ENCODE measurements around the gene RIT2. TPM values are rescaled to one million over a fixed set of nuclear protein-coding genes. Genes with fewer than 3 reads are reported as not detected.

RIT2 gene
- total RNA-seq, 2 experiments from 2014 or later = not detected

GRCh38 chr18:42961298-42961697 is 154.2 kb downstream of the RIT2 start:
- Mint-ChIP-seq H3K27ac (no peak overlapping the region), H3K36me3 (ENCODE audit: low read depth) (no peaks in the 10 kb centered on the region), H3K4me1 (no peaks in the 10 kb centered on the region), H3K4me3 (no peak overlapping the region), H3K9me3 (peaks cover 5% of the 10 kb centered on the region), H3K27me3 (no peaks in the 10 kb centered on the region)
- DNase-seq = no peak
- ChIA-PET POLR2A (no interaction called here), CTCF (no interaction called here)

GRCh38 chr18:42959528-42959927 is 156.0 kb downstream of the RIT2 start:
- Mint-ChIP-seq H3K4me1 (no peaks in the 10 kb centered on the region), H3K36me3 (ENCODE audit: low read depth) (no peaks in the 10 kb centered on the region), H3K4me3 (no peak overlapping the region), H3K27me3 (no peaks in the 10 kb centered on the region), H3K27ac (no peak overlapping the region), H3K9me3 (peaks cover 7% of the 10 kb centered on the region)
- POLR2A ChIA-PET = no interaction called here
- CTCF ChIA-PET = no interaction called here
- DNase-seq = no peak

- H3K9me3 Mint-ChIP-seq = peaks cover 3% of the 10 kb centered on the region
- ChIA-PET CTCF (no interaction called here), POLR2A (no interaction called here)
- H3K27me3 Mint-ChIP-seq = no peaks in the 10 kb centered on the region
- H3K4me3 Mint-ChIP-seq = no peak overlapping the region
- no peaks in the 10 kb centered on the region for H3K4me1 Mint-ChIP-seq
- no peaks in the 10 kb centered on the region for H3K36me3 Mint-ChIP-seq (ENCODE audit: low read depth)
- no peak overlapping the region for H3K27ac Mint-ChIP-seq
- DNase-seq = no peak
Observed at GRCh38 chr18:42958353-42958752, 157.1 kb downstream of the RIT2 start.

- no peaks in the 10 kb centered on the region for H3K36me3 Mint-ChIP-seq (ENCODE audit: low read depth)
Observed at GRCh38 chr18:42956287-42956686, 159.2 kb downstream of the RIT2 start.

GRCh38 chr18:42954887-42955286 is 160.6 kb downstream of the RIT2 start:
- CTCF ChIA-PET = no interaction called here
- H3K9me3 Mint-ChIP-seq = peaks cover 3% of the 10 kb centered on the region
- POLR2A ChIA-PET = no interaction called here
- no peaks in the 10 kb centered on the region for H3K27me3 Mint-ChIP-seq
- H3K4me1 Mint-ChIP-seq = no peaks in the 10 kb centered on the region
- no peak overlapping the region for H3K4me3 Mint-ChIP-seq
- no peak overlapping the region for H3K27ac Mint-ChIP-seq
- H3K36me3 Mint-ChIP-seq (ENCODE audit: low read depth) = no peaks in the 10 kb centered on the region
- no peak for DNase-seq

More at GRCh38 chr18:42956287-42956686, 159.2 kb downstream of the RIT2 start:
- Mint-ChIP-seq H3K27me3 (no peaks in the 10 kb centered on the region), H3K27ac (no peak overlapping the region), H3K4me1 (no peaks in the 10 kb centered on the region), H3K4me3 (no peak overlapping the region), H3K9me3 (peaks cover 3% of the 10 kb centered on the region)
- ChIA-PET POLR2A (no interaction called here), CTCF (no interaction called here)
- DNase-seq = no peak

- ChIA-PET CTCF (no interaction called here), POLR2A (no interaction called here)
- DNase-seq = no peak
- Mint-ChIP-seq H3K27me3 (no peaks in the 10 kb centered on the region), H3K9me3 (peaks cover 3% of the 10 kb centered on the region), H3K36me3 (ENCODE audit: low read depth) (no peaks in the 10 kb centered on the region), H3K27ac (no peak overlapping the region), H3K4me3 (no peak overlapping the region), H3K4me1 (no peaks in the 10 kb centered on the region)
Observed at GRCh38 chr18:42953306-42953705, 162.2 kb downstream of the RIT2 start.

GRCh38 chr18:42950732-42951131 is 164.8 kb downstream of the RIT2 start:
- Mint-ChIP-seq H3K9me3 (peaks cover 7% of the 10 kb centered on the region), H3K4me1 (no peaks in the 10 kb centered on the region), H3K4me3 (no peak overlapping the region), H3K36me3 (ENCODE audit: low read depth) (no peaks in the 10 kb centered on the region), H3K27me3 (no peaks in the 10 kb centered on the region), H3K27ac (no peak overlapping the region)
- POLR2A ChIA-PET = no interaction called here
- CTCF ChIA-PET = no interaction called here
- no peak for DNase-seq

- Mint-ChIP-seq H3K9me3 (peaks cover 9% of the 10 kb centered on the region), H3K4me1 (no peaks in the 10 kb centered on the region), H3K36me3 (ENCODE audit: low read depth) (no peaks in the 10 kb centered on the region), H3K27me3 (no peaks in the 10 kb centered on the region), H3K4me3 (no peak overlapping the region), H3K27ac (no peak overlapping the region)
- CTCF ChIA-PET = no interaction called here
- POLR2A ChIA-PET = no interaction called here
- no peak for DNase-seq
Observed at GRCh38 chr18:42948831-42949230, 166.7 kb downstream of the RIT2 start.

GRCh38 chr18:42941860-42942259 is 173.6 kb downstream of the RIT2 start:
- Mint-ChIP-seq H3K27me3 (no peaks in the 10 kb centered on the region), H3K36me3 (ENCODE audit: low read depth) (no peaks in the 10 kb centered on the region), H3K9me3 (peaks cover 15% of the 10 kb centered on the region), H3K27ac (no peak overlapping the region), H3K4me1 (no peaks in the 10 kb centered on the region), H3K4me3 (no peak overlapping the region)
- CTCF ChIA-PET = no interaction called here
- no peak for DNase-seq
- POLR2A ChIA-PET = no interaction called here

- H3K4me1 Mint-ChIP-seq = no peaks in the 10 kb centered on the region
- H3K27ac Mint-ChIP-seq = no peak overlapping the region
- peaks cover 15% of the 10 kb centered on the region for H3K9me3 Mint-ChIP-seq
- no peak for DNase-seq
- POLR2A ChIA-PET = no interaction called here
- CTCF ChIA-PET = no interaction called here
- H3K27me3 Mint-ChIP-seq = no peaks in the 10 kb centered on the region
- H3K36me3 Mint-ChIP-seq (ENCODE audit: low read depth) = no peaks in the 10 kb centered on the region
- no peak overlapping the region for H3K4me3 Mint-ChIP-seq
Observed at GRCh38 chr18:42941021-42941420, 174.5 kb downstream of the RIT2 start.

GRCh38 chr18:42937436-42937835 is 178.0 kb downstream of the RIT2 start:
- Mint-ChIP-seq H3K36me3 (ENCODE audit: low read depth) (no peaks in the 10 kb centered on the region), H3K4me1 (no peaks in the 10 kb centered on the region), H3K27ac (no peak overlapping the region), H3K27me3 (no peaks in the 10 kb centered on the region), H3K4me3 (no peak overlapping the region), H3K9me3 (peaks cover 18% of the 10 kb centered on the region)
- DNase-seq = no peak
- ChIA-PET CTCF (no interaction called here), POLR2A (no interaction called here)

GRCh38 chr18:42936289-42936688 is 179.2 kb downstream of the RIT2 start:
- peaks cover 18% of the 10 kb centered on the region for H3K9me3 Mint-ChIP-seq
- ChIA-PET CTCF (no interaction called here), POLR2A (interaction anchor here (0.7 kb wide), 1 partner anchor 921 kb away, joined by 4 read pairs; no protein-coding TSS in a partner anchor)
- no peaks in the 10 kb centered on the region for H3K27me3 Mint-ChIP-seq
- H3K36me3 Mint-ChIP-seq (ENCODE audit: low read depth) = no peaks in the 10 kb centered on the region
- H3K4me1 Mint-ChIP-seq = no peaks in the 10 kb centered on the region
- H3K4me3 Mint-ChIP-seq = no peak overlapping the region
- DNase-seq = no peak
- no peak overlapping the region for H3K27ac Mint-ChIP-seq

GRCh38 chr18:42931491-42931890 is 184.0 kb downstream of the RIT2 start:
- no peak overlapping the region for H3K4me3 Mint-ChIP-seq
- peaks cover 12% of the 10 kb centered on the region for H3K9me3 Mint-ChIP-seq
- H3K36me3 Mint-ChIP-seq (ENCODE audit: low read depth) = no peaks in the 10 kb centered on the region
- no peak for DNase-seq
- H3K4me1 Mint-ChIP-seq = no peaks in the 10 kb centered on the region
- H3K27ac Mint-ChIP-seq = no peak overlapping the region
- CTCF ChIA-PET = no interaction called here
- POLR2A ChIA-PET = no interaction called here
- no peaks in the 10 kb centered on the region for H3K27me3 Mint-ChIP-seq

- Mint-ChIP-seq H3K9me3 (peaks cover 5% of the 10 kb centered on the region), H3K27me3 (no peaks in the 10 kb centered on the region), H3K36me3 (ENCODE audit: low read depth) (no peaks in the 10 kb centered on the region), H3K27ac (no peak overlapping the region), H3K4me1 (no peaks in the 10 kb centered on the region), H3K4me3 (no peak overlapping the region)
- ChIA-PET CTCF (no interaction called here), POLR2A (no interaction called here)
- no peak for DNase-seq
Observed at GRCh38 chr18:42929857-42930256, 185.6 kb downstream of the RIT2 start.

GRCh38 chr18:42929181-42929580 is 186.3 kb downstream of the RIT2 start:
- peaks cover 5% of the 10 kb centered on the region for H3K9me3 Mint-ChIP-seq
- H3K4me3 Mint-ChIP-seq = no peak overlapping the region
- ChIA-PET POLR2A (no interaction called here), CTCF (no interaction called here)
- H3K27ac Mint-ChIP-seq = no peak overlapping the region
- no peak for DNase-seq
- H3K27me3 Mint-ChIP-seq = no peaks in the 10 kb centered on the region
- no peaks in the 10 kb centered on the region for H3K36me3 Mint-ChIP-seq (ENCODE audit: low read depth)
- no peaks in the 10 kb centered on the region for H3K4me1 Mint-ChIP-seq
